ENCODE measurements around the gene ZFAND5.

The ZFAND5 gene, protein sequence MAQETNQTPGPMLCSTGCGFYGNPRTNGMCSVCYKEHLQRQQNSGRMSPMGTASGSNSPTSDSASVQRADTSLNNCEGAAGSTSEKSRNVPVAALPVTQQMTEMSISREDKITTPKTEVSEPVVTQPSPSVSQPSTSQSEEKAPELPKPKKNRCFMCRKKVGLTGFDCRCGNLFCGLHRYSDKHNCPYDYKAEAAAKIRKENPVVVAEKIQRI

DNA sequence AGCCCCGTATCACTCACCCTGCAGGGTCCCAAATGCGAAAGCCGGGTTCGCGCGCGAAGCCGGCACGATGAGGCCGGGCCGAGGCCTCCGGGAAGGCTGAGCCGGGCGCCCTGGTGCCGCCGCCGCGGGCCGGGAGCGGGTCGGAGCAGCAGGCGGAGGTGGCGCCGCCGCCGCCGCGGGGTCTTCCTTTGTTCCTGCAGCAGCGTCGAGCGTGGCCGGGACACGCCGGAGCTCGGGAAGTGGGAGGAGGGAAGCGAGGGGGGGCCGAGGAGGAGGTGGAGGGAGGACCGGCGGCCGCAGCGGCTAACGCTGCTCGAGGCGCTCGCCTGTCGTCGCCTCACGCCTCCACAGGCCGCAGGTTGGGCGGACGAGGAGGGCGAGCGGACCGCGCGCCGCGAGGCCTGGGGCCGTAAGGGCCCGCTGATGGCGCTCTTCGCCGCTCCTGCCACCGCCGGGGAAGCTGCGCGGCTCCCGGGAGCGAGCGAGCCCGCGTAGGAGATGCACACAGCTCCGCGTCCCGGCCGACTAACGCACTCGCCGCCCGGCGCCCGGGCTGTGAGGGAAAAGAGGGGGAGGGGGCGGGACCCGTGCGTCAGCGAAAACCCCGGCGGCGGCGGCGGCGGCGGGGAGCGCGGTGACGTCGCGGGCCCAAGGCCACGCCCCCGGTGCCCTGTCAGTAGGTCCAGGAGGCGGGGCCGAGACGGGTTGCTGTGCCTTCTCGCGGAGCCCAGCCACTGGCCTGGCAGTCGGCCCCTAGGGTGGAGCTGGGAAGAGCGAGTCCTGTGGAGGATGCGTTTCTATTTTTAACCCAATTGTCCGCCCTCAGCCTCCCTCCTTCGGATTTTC lies at the start of gene ZFAND5:
Gene ZFAND5 (minus strand): TSS at position 530 of the 846 bp plus-strand sequence. CDS start 4,430 bp downstream, outside the sequence.
- DNase-seq, result peak; percentile 99

DNA sequence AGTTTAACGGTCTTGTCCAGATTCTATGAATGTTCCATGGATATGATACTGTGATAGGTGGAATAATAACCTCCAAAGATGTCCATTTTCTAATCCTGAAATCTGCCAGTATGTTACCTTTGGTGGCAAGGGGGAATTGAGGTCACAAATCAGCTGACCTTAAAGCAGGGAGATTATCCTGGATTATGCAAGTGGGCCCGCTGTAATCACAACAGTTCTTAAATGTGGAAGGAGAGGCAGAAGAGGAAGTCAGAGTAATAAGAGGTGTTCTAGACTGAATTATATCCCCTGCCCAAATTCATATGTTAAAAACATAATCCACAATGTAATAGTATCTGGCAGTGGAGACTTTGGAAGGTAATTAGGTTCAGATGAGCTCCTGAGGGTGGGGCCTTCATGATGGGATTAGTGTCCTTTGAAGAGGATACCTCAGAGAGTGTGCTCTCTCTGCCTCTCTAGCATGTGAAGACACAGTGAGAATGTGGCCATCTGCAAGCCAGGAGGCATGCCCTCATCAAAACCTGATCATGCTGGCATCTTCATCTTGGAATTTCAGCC lies 47.6 kb upstream of the ZFAND5 start:
- no peak for DNase-seq

DNA sequence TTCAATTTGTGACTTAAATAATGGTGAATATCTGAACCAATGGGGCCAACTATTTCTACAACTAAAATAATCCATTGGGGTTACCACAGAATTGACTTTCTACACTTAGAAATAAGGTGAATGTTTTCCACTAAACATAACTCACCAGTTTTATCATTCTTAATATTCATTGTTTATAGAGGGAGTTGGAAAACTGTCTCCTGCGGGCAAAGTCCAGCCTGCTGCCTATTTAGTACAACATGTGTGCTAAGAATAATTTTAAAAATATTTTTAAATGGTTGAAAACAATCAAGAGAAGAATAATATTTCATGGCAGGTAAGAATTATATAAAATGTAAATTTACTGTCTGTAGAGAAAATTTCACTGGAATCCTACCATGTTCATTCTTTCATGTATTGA lies 45.2 kb upstream of the ZFAND5 start:
- DNase-seq, result no peak

DNA sequence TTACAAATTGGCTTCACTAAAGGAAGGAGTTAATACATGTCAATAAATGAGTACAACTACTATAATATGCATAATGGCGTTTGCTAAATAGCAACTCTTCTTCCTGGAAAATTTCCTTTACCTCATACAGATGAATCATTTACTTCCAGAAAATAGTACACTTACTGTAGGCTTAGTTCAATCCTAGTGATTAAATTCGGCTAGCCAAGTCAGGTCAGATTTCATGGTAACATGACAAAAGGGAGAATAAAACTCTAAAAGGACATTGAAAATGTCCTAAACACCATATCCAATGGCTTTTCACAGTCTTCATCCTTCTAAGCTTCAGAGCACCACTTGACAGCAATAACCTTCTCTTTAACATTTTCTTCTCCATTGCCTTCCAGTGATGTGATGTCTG lies 42.1 kb upstream of the ZFAND5 start:
- no peak for DNase-seq

DNA sequence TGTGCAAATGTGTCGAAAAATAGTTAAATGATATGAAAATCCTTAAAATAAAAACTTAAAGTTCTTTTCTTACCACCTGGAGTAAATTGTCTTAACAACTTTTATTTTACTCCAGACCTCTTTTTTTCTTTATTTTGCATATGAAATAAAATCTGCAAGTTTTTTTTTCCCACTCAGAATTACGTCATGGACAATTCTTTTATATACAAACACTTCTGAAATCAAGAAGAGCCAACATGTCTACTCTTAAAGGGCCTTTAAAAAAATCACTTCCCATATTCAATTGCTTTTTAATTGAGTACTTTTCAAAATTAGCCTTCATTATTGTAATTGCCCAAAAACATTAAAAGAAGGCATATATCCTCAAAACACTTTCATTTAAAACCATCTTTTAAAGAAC lies 37.7 kb upstream of the ZFAND5 start:
- no peak for DNase-seq

DNA sequence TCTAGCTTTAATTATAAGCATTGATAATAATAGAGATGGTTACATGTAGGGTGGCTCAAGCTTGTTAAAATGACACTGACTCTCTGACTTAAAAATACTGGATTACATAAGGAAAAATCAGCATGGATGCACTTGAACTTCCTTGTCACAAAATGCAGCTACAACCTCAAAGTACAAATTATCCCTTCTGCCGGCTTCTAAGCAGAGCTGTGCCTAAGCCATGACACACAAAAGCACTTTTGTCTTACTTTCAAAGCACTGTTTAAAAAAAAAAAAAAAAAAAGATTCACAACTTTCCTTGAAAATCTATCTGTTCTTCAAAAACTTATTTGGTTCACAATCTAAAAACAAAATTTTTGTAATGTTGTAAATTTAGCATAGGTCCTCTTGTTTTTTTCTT lies 36.4 kb upstream of the ZFAND5 start:
- no peak for DNase-seq

DNA sequence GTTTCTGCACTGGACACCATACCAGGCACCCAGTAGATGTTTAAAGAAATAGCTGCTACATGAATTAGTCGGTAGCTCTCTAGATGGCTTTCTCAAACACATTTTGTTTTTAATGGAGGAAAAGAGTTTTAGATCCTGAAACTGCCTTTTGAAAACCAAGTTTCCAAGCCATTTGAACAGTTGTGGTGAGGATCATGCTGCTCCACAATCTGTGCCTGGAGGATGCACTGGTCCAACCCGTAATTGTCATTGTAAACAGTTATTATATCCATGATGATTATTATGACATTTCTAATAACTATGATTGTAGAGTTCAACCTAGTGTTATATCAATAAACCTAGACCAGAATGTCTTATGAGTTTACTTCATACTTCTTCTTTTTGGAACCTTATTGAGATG lies 35.9 kb upstream of the ZFAND5 start:
- DNase-seq, result no peak

DNA sequence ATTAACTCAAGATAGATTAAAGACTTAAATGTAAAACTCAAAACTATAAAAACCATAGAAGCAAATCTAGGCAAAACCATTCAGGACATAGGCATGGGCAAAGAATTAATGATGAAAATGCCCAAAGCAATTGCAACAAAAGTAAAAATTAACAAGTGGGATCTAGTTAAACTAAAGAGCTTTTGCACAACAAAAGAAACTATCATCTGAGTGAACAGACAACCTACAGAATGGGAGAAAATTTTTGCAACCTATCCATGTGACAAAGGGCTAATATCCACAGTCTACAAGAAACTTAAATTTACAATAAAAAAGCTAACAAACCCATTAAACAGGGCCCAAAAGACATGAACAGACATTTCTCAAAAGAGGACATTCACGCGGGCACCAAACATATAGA lies 34.4 kb upstream of the ZFAND5 start:
- no peak for DNase-seq

DNA sequence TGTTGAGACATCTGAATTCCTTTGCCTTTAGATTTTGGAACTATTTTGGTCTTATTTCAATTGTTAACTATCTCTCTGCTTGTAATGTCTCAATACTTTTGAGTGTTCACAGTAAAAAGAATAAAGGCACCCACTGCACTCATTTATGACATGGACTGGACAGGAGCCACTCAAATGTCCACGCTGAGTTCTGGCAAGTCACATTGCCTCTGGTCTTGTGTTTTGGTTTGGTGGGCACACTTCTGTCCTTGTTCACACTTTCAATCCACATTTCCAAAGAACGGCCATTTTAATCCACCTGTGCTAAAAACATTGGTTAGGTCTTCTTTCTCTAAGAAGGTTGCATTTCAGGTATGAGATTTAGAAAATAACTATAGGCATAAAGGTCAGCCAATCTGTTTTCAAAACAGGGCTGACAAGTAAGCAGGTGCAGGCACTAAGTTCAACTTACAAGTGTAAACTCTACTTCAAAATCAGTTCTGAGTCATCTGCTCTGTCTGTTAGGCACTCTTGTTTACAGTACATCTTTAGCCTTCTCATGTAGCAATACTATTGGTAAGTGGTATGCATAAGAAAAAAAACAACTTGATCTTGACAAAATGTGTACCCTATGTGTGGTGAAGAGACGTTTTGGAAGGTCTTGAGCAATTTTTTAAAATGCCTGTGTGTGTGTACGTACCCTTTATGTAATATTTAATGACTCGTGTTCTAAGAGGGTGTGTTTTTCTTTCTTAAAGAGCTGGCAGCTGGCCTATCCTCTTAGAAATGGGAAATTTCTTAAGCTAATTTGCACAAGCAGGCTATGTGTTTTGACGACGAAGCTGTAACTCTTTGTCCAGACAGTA lies 31.5 kb upstream of the ZFAND5 start:
- DNase-seq, result peak; percentile 21

DNA sequence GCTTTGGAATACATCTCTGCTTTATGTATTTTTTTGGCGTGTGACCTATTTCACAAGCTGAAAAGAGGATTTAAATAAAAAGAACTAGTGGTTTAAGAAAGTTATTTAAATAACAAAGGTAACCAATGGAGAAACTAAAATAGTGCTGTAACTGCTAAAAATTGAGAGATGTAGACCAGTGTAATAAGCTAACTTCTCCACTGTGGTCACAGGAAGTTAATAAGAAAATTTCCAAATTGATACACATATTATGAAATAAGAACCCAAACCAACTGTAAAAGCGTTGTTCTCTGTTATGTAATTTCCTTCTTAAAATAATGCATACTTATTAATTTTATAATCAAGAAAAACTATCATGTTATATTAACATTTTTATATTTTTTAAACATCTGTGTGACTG lies 29.1 kb upstream of the ZFAND5 start:
- DNase-seq, result no peak

DNA sequence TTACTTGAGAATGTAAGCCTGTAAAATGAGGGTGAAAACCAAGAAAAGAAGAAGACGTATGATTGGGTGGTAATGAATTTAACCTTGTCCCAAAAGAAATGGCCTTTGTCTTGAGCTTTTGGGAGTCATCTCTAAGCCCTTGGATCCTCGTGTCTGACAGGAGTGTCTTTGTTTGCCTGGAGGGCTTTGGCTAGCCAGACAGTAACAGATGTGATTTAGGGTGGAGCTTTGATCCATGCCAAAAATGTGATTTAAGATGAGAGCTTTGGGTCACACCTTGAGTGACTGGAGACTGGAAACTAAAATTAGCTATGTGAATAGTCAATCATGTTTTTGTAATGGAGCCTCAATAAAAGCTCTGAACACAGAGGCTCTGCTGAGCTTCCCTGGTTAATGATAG lies 25.9 kb upstream of the ZFAND5 start:
- no peak for DNase-seq

DNA sequence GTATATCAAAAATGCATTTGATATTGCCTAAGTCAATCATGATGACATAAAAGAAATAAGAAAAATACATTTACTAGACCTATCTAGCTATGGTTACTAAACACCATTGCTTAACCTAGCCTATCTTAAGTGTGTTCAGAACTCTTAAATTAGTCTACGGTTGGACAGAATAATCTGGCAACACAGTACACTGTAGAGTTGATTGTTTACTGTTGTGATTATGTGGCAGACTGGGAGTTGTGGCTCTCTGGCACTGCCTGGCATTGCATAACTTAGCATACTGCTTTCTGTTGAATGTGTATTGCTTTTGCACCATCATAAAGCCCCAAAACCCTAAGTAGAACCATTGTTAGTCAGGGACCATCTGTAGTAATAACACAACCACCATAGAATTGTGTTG lies 21.2 kb upstream of the ZFAND5 start:
- DNase-seq, result no peak

DNA sequence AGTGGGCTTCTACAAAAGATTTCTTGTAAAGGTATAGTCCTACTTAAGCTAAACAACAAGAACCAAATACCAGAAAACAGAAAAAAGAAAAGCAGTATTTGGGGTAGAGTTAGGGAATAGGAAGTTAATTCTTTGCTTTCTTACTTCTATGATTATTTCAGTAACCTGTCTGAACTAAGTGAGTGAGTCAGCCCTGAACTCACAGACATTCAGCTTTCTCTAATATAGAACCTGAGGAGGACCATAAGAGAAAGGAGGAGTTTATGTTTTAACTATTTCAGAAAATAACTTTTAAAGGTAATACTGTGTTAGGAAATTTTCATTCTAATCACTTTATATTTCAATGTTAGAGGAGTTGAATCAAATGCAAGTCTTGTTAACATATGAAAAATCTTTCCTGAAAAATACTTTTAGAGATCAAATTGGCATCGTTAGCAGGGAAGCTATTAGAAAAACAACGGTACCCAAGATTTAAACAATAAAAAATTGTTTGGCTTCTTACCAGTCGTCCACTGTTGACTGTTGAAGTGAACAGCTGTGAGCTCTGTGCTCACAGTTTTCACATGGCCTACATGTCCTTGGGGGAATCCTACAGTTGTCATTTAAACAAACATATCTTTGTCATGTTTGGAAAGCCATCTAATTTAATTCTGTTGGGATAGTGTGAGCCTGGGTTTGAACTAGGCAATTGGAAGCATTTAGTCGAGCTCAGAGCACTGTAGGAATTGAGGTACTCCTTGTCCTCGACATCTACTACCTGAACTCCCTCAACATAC lies 19.9 kb upstream of the ZFAND5 start:
- no peak for DNase-seq

DNA sequence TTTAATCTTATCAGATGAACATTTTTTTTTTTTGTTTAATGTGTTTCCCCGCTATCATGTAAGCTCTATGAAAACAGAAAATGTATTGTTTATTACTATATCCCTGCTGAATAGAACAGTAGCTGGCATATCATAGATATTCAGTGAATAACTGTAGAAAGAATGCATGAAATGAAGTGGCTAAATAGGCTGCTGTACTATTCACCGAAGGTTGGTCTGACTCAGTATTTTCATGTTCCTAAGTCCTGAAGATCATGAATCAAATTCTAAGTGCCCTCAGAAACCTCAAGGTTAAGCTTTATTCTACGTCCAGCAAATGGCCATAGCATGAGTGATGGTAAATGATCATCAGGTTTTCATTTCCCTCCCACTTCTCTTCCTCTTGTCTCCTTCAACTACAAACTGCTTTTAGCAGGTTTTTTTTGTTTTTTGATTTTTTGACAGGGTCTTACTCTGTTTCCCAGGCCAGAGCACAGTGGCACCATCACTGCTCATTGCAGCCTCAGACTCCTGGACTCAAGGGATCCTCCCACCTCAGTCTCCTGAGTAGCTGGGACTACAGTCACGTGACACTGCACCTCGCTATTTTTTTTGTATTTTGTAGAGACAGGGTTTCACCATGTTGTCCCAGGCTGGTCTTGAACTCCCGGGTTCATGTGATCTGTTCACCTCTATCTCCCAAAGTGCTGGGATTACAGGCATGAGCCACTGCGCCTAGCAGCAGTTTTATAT lies 19.1 kb upstream of the ZFAND5 start:
- peak; percentile 93 for DNase-seq

DNA sequence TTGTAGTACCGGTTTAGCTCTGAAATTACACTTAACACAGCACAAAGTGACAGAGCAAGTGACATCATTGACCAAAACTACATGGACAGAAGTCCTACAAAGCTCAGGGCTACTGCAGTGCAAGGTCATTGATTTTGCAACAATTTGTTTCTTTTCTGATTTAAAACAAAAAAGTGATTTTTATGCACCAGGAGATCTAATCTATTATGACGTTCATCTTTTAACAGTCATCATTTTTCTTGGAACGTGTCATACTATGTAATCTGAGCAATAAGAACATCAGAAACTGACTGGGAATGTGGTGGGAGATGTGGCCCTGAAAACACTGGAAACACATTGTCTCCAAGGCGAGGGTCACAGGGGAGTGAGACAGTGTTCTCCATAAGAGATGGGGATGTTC lies 17.4 kb upstream of the ZFAND5 start:
- DNase-seq, result peak; percentile 44

DNA sequence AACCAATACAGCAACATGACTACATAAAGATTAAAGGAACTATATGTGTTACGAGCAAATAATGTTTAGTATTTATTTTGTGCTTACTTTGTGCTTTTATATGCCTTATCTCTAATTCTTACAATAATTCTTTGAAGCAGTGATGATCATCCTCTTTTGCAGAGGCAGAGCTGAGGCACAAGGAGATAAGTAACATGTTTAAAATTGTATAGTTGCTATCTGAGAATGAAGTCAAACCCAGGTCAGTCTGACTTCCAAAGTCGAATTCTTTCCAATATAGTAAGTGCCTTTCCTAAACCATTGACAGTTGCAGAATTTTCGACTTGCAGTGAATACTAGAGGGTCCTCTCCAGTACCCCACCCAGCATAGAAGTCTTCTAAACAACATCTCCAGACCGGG lies 12.0 kb upstream of the ZFAND5 start:
- no peak for DNase-seq

DNA sequence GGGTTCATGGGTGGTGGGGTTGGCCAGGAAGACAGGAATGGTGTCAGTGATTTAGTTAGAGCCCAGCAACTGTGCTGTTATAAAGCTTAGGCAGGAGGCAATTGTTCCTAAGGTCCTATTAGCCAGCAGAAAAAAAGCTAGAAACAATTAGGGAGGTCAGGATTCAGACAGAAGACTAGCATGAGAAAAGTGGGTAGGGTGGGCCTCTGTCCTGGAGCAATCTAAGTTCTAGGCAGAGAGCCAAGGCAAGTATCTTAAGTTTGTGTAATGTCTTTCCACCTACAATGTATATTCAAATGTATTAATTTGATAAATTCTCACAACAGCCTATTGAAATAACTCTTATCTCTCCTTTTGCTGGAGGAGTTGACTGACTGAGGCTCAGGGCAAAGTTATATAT lies 6.1 kb upstream of the ZFAND5 start:
- no peak for DNase-seq

DNA sequence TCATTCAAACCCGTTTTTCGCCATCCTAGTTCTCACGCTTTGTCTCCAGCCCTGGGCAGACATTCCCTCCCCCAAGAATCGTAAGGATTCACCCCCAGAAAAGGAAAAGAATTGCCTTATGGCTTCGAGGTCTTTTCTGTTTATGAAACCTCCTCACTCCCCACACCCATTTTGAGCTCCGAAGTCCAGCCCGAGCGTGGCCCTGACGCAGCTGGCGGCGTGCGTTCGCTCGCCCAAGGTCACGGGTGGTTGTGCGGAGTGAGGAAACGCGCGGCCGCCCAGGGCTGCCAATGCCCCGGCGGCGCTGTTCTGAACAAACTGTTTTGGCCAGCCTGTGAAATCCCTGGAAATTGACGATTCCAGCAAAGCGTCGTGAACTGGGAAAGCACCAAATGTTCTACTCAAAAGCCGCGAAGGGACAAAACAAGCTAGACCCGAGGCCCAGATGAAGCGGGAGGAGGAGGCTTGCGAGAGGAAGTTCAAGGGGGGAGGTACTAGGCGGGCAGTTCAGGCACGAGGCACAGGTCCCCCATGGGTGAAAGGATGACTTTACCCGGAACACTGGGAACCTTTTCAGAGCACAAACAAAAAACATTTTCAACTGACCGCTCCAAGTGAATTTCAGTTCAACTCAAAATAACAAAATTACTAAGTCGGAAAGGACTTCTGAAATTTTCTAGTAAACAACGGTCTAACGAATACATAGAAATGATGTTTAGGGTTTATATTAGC lies 683 bp upstream of the ZFAND5 start:
- DNase-seq, result peak; percentile 70

DNA sequence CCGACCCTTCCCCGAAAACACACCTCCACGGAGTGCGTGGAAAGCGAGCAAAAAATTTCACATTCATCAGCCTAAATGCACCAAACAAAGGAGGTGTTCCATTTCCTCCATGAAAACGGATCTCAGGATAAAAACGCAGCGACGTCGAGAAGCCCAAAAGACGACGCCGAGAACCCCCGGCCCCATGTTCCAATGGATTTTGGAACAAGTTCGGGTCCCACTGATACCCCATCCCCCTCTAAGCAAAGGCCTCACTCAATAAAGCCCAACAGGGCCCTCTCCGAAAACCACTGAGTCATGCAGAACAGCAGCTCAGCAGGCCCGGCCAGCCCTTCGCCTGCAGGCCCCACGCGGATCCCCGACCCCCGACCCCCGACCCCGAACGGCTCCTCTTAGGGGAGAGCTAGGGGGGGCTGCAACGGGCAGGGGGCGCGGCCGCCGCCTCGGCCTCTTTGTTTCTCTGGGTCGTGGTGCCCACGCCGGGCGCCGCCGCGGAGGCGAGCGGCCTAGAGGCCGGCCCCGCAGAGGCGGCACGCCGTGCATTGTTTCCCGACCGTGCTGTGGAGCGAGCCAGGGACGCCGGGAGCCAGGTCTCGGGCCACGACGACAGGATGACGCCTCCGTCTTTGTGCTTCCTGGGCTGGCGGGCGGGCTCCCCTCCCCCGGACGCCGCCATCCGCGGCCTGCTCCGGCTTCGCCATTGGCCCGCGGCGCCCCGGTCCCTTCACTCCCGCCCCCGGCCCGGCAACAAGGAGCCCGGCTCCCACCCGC lies 915 bp downstream of the ZFAND5 start:
- DNase-seq, result peak; percentile 55

DNA sequence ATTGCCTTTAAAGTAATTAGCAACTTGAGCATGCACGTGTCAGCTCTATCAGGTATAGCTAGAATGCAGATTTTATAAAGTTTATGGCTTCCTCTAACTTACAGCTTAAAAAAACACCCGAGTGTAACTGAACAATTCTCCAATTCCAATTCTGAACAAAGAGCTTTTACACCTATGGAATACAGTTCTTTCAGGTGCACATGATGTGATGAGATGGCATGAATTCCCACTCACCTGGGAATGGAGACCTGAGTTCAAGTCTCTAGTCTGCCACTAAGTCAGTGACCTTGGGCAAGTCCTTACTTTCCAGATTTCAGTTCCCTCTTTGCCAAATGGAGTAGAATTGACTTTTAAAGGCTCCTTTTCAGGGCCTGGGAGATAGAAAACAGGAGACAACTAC lies 1.8 kb downstream of the ZFAND5 start:
- no peak for DNase-seq
